NB4 (cell line): Measurements from ENCODE around the gene CBX2.

Experiments used
- CTCF ChIP-seq: IDR thresholded peaks from one replicate; pipeline ENCODE4 v1.5.1; 2012; ENCODE audit warnings: low read depth, low read length
- MAX ChIP-seq: IDR thresholded peaks from 2 replicates; pipeline ENCODE4 v1.6.1; 2011; ENCODE audit warnings: low read depth, low read length
- MYC ChIP-seq: IDR thresholded peaks from 2 replicates; pipeline ENCODE4 v1.6.1; 2011; ENCODE audit warnings: low read depth, low read length
- POLR2A ChIP-seq: IDR thresholded peaks from 2 replicates; pipeline ENCODE4 v1.6.1; 2011; ENCODE audit warnings: mild to moderate bottlenecking; ENCODE audit not compliant: insufficient read length; ENCODE audit errors: extremely low read depth

GRCh38 chr17:79835470-79835899 is 57.5 kb downstream of the CBX2 start:
- no peak for TF ChIP-seq CTCF
- TF ChIP-seq POLR2A, result no peak
- TF ChIP-seq MAX, result no peak
- no peak for TF ChIP-seq MYC
